Gastrocnemius medialis (tissue), 4 donors: ENCODE measurements around the gene MPIG6B. TPM values are rescaled to one million over a fixed set of nuclear protein-coding genes. Genes with fewer than 3 reads are reported as not detected.

ENCODE experiments used
- ATAC-seq, 2 donors: fragments of 150-250 bp; one replicate each; pipeline ENCODE4 v1.9.1; 2016
- DNase-seq, 2 donors: peaks; one replicate each; pipeline ENCODE4 v3.0.0-alpha.2; 2019
- H3K27ac ChIP-seq, 4 donors: fragments of 200-600 bp; sonication (generic); 1 replicate in 1 of 4; 2 replicates in 3 of 4; pipeline ENCODE4 v1.5.1; 2016 to 2018; ENCODE audit warnings: mild to moderate bottlenecking in 2 of 4, moderate library complexity in 1 of 4
- H3K27me3 ChIP-seq, 3 donors: fragments of 200-600 bp; sonication (generic) in 2 of 3; 1 replicate in 1 of 3; 2 replicates in 2 of 3; pipeline versions ENCODE4 v1.5.1 to v1.6.0; 2016 to 2019; ENCODE audit warnings: mild to moderate bottlenecking in 1 of 3, moderate library complexity in 1 of 3
- H3K36me3 ChIP-seq, 2 donors: fragments of 200-600 bp; sonication (generic) in 1 of 2; one replicate each; pipeline ENCODE4 v1.5.1; 2017 to 2018
- H3K4me1 ChIP-seq, 2 donors: fragments of 200-600 bp; sonication (generic) in 1 of 2; one replicate each; pipeline ENCODE4 v1.5.1; 2016 to 2017; ENCODE audit warnings: mild to moderate bottlenecking in 2 of 2
- H3K4me3 ChIP-seq, 4 donors: fragments of 200-600 bp; sonication (generic) in 3 of 4; 1 replicate in 1 of 4; 2 replicates in 3 of 4; pipeline ENCODE4 v1.5.1; 2016 to 2019; ENCODE audit warnings: mild to moderate bottlenecking in 2 of 4
- H3K9me3 ChIP-seq, 3 donors: fragments of 200-600 bp; sonication (generic) in 2 of 3; 1 replicate in 1 of 3; 2 replicates in 2 of 3; pipeline ENCODE4 v1.5.1; 2016 to 2019
- CTCF ChIP-seq, 5 experiments: fragments of 450-650 bp in 3 of 5; fragments of 200-600 bp in 2 of 5; sonication (generic) in 2 of 5; IDR thresholded peaks in 4 of 5; conservative IDR thresholded peaks in 1 of 5; 1 replicate in 4 of 5; 2 replicates in 1 of 5; pipeline ENCODE4 v1.5.1; 2016 to 2019; ENCODE audit warnings: antibody characterized with exemption in 5 of 5, mild to moderate bottlenecking in 3 of 5, moderate library complexity in 3 of 5
- POLR2A ChIP-seq, 2 donors: fragments of 450-650 bp; IDR thresholded peaks; one replicate each; pipeline ENCODE4 v1.6.1; 2017; ENCODE audit warnings: antibody characterized with exemption in 2 of 2, mild to moderate bottlenecking in 2 of 2, moderate library complexity in 2 of 2
- in situ Hi-C, 4 donors: fragments of 200-750 bp; cut with MboI; loops; one replicate each; pipeline versions ENCODE4 v1.15.0 to v1.8.0; 2017; ENCODE audit warnings: low sequenced_read_pairs in 4 of 4
- intact Hi-C: fragments of 100-400 bp; cut with DNase I; formaldehyde crosslinking; loops from one replicate; pipeline ENCODE4 v1.15.1; 2023; ENCODE audit warnings: low total_unique reads
- total RNA-seq, 4 donors: library from RNA; depleted of rRNA; stranded (reverse); fragments of >200 nt; gene quantifications; one replicate each; pipeline versions ENCODE4 v1.1.0 to v1.2.3, GENCODE V29; 2016

The MPIG6B gene
- total RNA-seq, 4 donors from 2014 or later, result not detected

- intact Hi-C loops, result loop anchor here (2.0 to 10.0 kb wide), 2 partner anchors 104 to 244 kb away; partner anchors contain the start of gene DXO
Measured at GRCh38 chr6:31730631-31731086, 7.5 kb downstream of the MPIG6B start.

GRCh38 chr6:31732029-31732428 lies 8.9 kb downstream of the MPIG6B start:
- DNase-seq (no peak), ATAC-seq (no peak)
- Histone ChIP-seq H3K4me1 (peaks cover 16 to 18% of the 10 kb centered on the region in 2 donors), H3K4me3 (no peak overlapping the region), H3K27me3 (peaks cover 0 to 12% (median 5%) of the 10 kb centered on the region in 3 donors), H3K27ac (no peak overlapping the region), H3K9me3 (no peaks in the 10 kb centered on the region), H3K36me3 (peaks cover 0 to 15% of the 10 kb centered on the region in 2 donors)
- intact Hi-C loops, result loop anchor here (10.0 kb wide), 1 partner anchor 243 kb away; the partner anchor contains the start of gene DXO
- TF ChIP-seq POLR2A (IDR thresholded peaks at IDR 0.05), result no peak
- TF ChIP-seq CTCF (IDR thresholded peaks at IDR 0.05 in 4 of 5, conservative IDR thresholded peaks at IDR 0.05 in 1 of 5), result no peak
- in situ Hi-C loops, result no loop called here

More at GRCh38 chr6:31730631-31731086, 7.5 kb downstream of the MPIG6B start:
- no peaks in the 10 kb centered on the region for H3K9me3 ChIP-seq
- no peak for TF ChIP-seq POLR2A (IDR thresholded peaks at IDR 0.05)
- TF ChIP-seq CTCF (IDR thresholded peaks at IDR 0.05 in 4 of 5, conservative IDR thresholded peaks at IDR 0.05 in 1 of 5), result no peak
- H3K27ac ChIP-seq, result peak overlapping the region; percentile 78 to 92 (median 88)
- H3K4me1 ChIP-seq, result peaks cover 13% of the 10 kb centered on the region in 2 donors
- in situ Hi-C loops, result no loop called here
- H3K4me3 ChIP-seq, result peak overlapping the region in 2 of 4 donors; percentile 79 to 91
- peaks cover 0 to 7% (median 5%) of the 10 kb centered on the region in 3 donors for H3K27me3 ChIP-seq
- no peak for ATAC-seq
- no peak for DNase-seq
- peaks cover 0 to 15% of the 10 kb centered on the region in 2 donors for H3K36me3 ChIP-seq

- intact Hi-C loops (loop anchor here (10.0 kb wide), 1 partner anchor 241 kb away; the partner anchor contains the start of gene DXO), in situ Hi-C loops (no loop called here)
- ATAC-seq (no peak), DNase-seq (no peak)
- H3K27me3 ChIP-seq, result peaks cover 0 to 12% (median 5%) of the 10 kb centered on the region in 3 donors
- peak overlapping the region; percentile 79 to 85 (median 82) for H3K27ac ChIP-seq
- H3K36me3 ChIP-seq, result peaks cover 0 to 15% of the 10 kb centered on the region in 2 donors
- no peak for TF ChIP-seq POLR2A (IDR thresholded peaks at IDR 0.05)
- TF ChIP-seq CTCF (IDR thresholded peaks at IDR 0.05 in 4 of 5, conservative IDR thresholded peaks at IDR 0.05 in 1 of 5), result no peak
- peaks cover 17 to 19% of the 10 kb centered on the region in 2 donors for H3K4me1 ChIP-seq
- H3K4me3 ChIP-seq, result no peak overlapping the region
- H3K9me3 ChIP-seq, result no peaks in the 10 kb centered on the region
Measured at GRCh38 chr6:31733734-31734133, 10.6 kb downstream of the MPIG6B start.

GRCh38 chr6:31734247-31734820 lies 11.2 kb downstream of the MPIG6B start:
- TF ChIP-seq POLR2A (IDR thresholded peaks at IDR 0.05) (no peak), CTCF (IDR thresholded peaks at IDR 0.05 in 4 of 5, conservative IDR thresholded peaks at IDR 0.05 in 1 of 5) (no peak)
- H3K4me1 ChIP-seq, result peaks cover 17 to 18% of the 10 kb centered on the region in 2 donors
- in situ Hi-C loops, result no loop called here

More at GRCh38 chr6:31734247-31734820, 11.2 kb downstream of the MPIG6B start:
- no peak for DNase-seq
- intact Hi-C loops, result loop anchor here (10.0 kb wide), 1 partner anchor 240 kb away; the partner anchor contains the start of gene DXO
- Histone ChIP-seq H3K27ac (peak overlapping the region; percentile 79 to 85 (median 82)), H3K4me3 (peak overlapping the region; percentile 53 to 64 (median 60)), H3K9me3 (no peaks in the 10 kb centered on the region), H3K36me3 (peaks cover 0 to 15% of the 10 kb centered on the region in 2 donors), H3K27me3 (peaks cover 0 to 11% (median 5%) of the 10 kb centered on the region in 3 donors)
- ATAC-seq, result no peak
